HT1080 (cell line): Measurements from ENCODE around the gene PIK3IP1. TPM values are rescaled to one million over a fixed set of nuclear protein-coding genes. Genes with fewer than 3 reads are reported as not detected.

Experiments used
- small RNA-seq: library from RNA; depleted of rRNA; stranded (forward); fragments of <200 nt; gene quantifications from one replicate; pipeline ENCODE3, GENCODE V24; 2014
- total RNA-seq: library from RNA; depleted of rRNA; stranded (reverse); fragments of >200 nt; shearing (Covaris generic); gene quantifications from 2 replicates; pipeline ENCODE4 v1.2.3, GENCODE V29; 2014; rRNA removed

The PIK3IP1 gene
- total RNA-seq, 1 experiment from 2014 or later = 1.1 TPM

Small RNAs within 50 kb of the gene (small RNA-seq; reads per million reads assigned to genes)
- not detected for gene RNA5SP496

Other genes starting within 250 kb of the PIK3IP1 start
- gene SMTN, start 211.2 kb downstream of the PIK3IP1 start, total RNA-seq = 96.3 and 116 TPM in 2 replicates
- gene SELENOM, start 184.9 kb downstream of the PIK3IP1 start, total RNA-seq = 11.0 and 15.9 TPM in 2 replicates
- gene INPP5J, start 169.5 kb downstream of the PIK3IP1 start, total RNA-seq = 0.23 and 0.88 TPM in 2 replicates
- 0.17 and 0.37 TPM in 2 replicates for gene PLA2G3, start 152.0 kb downstream of the PIK3IP1 start, total RNA-seq
- gene RNF185, start 132.3 kb downstream of the PIK3IP1 start, total RNA-seq = 18.5 and 20.4 TPM in 2 replicates
- gene LIMK2, start 80.2 kb downstream of the PIK3IP1 start, total RNA-seq = 18.7 and 19.9 TPM in 2 replicates
- gene PATZ1, start 53.9 kb upstream of the PIK3IP1 start, total RNA-seq = 15.3 and 17.8 TPM in 2 replicates
- gene DRG1, start 107.1 kb upstream of the PIK3IP1 start, total RNA-seq = 77.4 and 78.5 TPM in 2 replicates
- 7.3 and 12.4 TPM in 2 replicates for gene EIF4ENIF1, start 197.4 kb upstream of the PIK3IP1 start, total RNA-seq
- gene SFI1, start 204.0 kb upstream of the PIK3IP1 start, total RNA-seq = 18.3 and 20.1 TPM in 2 replicates